Keratinocyte (primary cell): ENCODE results near the gene MRPL24. TPM values are rescaled to one million over a fixed set of nuclear protein-coding genes. Genes with fewer than 3 reads are reported as not detected.

ENCODE experiments used
- DNase-seq: peaks from one replicate; pipeline ENCODE4 v3.0.0-alpha.2; 2011; ENCODE audit warnings: low read depth, missing footprints, low spot score
- FAIRE-seq: peaks from 2 replicates; lab custom pipeline; 2011; peaks lifted over from hg19 to GRCh38; lab: Jason Lieb, UNC
- H2AFZ ChIP-seq: 2 replicates; pipeline ENCODE4 v1.6.0; 2012; ENCODE audit warnings: low read length, control low read depth, inconsistent platforms; ENCODE audit not compliant: control insufficient read depth
- H3K27ac ChIP-seq: 2 replicates; pipeline ENCODE4 v1.5.1; 2011; ENCODE audit warnings: low read length; ENCODE audit not compliant: control insufficient read depth, insufficient read depth
- H3K27me3 ChIP-seq: 3 replicates; pipeline ENCODE4 v1.6.0; 2011; ENCODE audit warnings: low read length; ENCODE audit not compliant: control insufficient read depth, insufficient read depth; ENCODE audit errors: extremely low read depth
- H3K36me3 ChIP-seq, 2 experiments: 2 replicates in 1 of 2; 3 replicates in 1 of 2; pipeline ENCODE4 v1.5.1; 2011; ENCODE audit warnings: low read length in 2 of 2, mild to moderate bottlenecking in 1 of 2; ENCODE audit not compliant: control insufficient read depth in 2 of 2, insufficient read depth in 2 of 2; ENCODE audit errors: extremely low read depth in 1 of 2
- H3K4me1 ChIP-seq: 3 replicates; pipeline ENCODE4 v1.5.1; 2011; ENCODE audit warnings: low read length; ENCODE audit not compliant: control insufficient read depth, insufficient read depth; ENCODE audit errors: extremely low read depth
- H3K4me2 ChIP-seq: 3 replicates; pipeline ENCODE4 v1.6.0; 2011; ENCODE audit warnings: low read depth, low read length; ENCODE audit not compliant: control insufficient read depth, insufficient read depth; ENCODE audit errors: extremely low read depth
- H3K4me3 ChIP-seq, 3 experiments: fragments of 200-600 bp in 1 of 3; sonication (generic) in 1 of 3; 2 replicates in 2 of 3; 3 replicates in 1 of 3; pipeline ENCODE4 v1.5.1; 2011 to 2016; ENCODE audit warnings: low read length in 3 of 3, mild to moderate bottlenecking in 3 of 3, control low read depth in 2 of 3, inconsistent platforms in 1 of 3, low read depth in 1 of 3, mixed read lengths in 1 of 3, mixed run types in 1 of 3, moderate library complexity in 1 of 3; ENCODE audit not compliant: control insufficient read depth in 2 of 3, insufficient read depth in 2 of 3; ENCODE audit errors: extremely low read depth in 1 of 3
- H3K79me2 ChIP-seq: 2 replicates; pipeline ENCODE4 v1.6.0; 2012; ENCODE audit warnings: low read length; ENCODE audit not compliant: control insufficient read depth, insufficient read depth
- H3K9ac ChIP-seq: 3 replicates; pipeline ENCODE4 v1.6.0; 2011; ENCODE audit warnings: low read length; ENCODE audit not compliant: control insufficient read depth, insufficient read depth; ENCODE audit errors: extremely low read depth
- H3K9me1 ChIP-seq: 3 replicates; pipeline ENCODE4 v1.6.0; 2011; ENCODE audit warnings: low read length; ENCODE audit not compliant: control insufficient read depth, insufficient read depth; ENCODE audit errors: extremely low read depth
- H3K9me3 ChIP-seq: 2 replicates; pipeline ENCODE4 v1.5.1; 2012; ENCODE audit warnings: low read depth, low read length; ENCODE audit not compliant: control insufficient read depth
- H4K20me1 ChIP-seq: 3 replicates; pipeline ENCODE4 v1.6.0; 2011; ENCODE audit warnings: low read length; ENCODE audit not compliant: control insufficient read depth, insufficient read depth; ENCODE audit errors: extremely low read depth
- CTCF ChIP-seq, 3 experiments: IDR thresholded peaks in 1 of 3; conservative IDR thresholded peaks in 1 of 3; optimal IDR thresholded peaks in 1 of 3; 2 replicates in 2 of 3; 3 replicates in 1 of 3; pipeline versions ENCODE3 to v1.5.1; 2011; ENCODE audit warnings: low read length in 3 of 3, mild to moderate bottlenecking in 3 of 3, moderate library complexity in 2 of 3, control low read depth in 1 of 3, inconsistent platforms in 1 of 3; ENCODE audit not compliant: insufficient read depth in 2 of 3; ENCODE audit errors: extremely low read depth in 1 of 3
- EZH2 ChIP-seq: IDR thresholded peaks from one replicate; pipeline ENCODE4 v1.6.1; 2012; ENCODE audit warnings: inconsistent platforms, mild to moderate bottlenecking, low read length, moderate library complexity
- dilution Hi-C: fragments of 300-500 bp; cut with MboI; formaldehyde crosslinking; loops from one replicate; pipeline ENCODE4 v1.7.0; 2020; ENCODE audit warnings: low sequenced_read_pairs; ENCODE audit not compliant: extremely low pct_ligation_motif_present
- polyA plus RNA-seq, 5 experiments: library from polyadenylated mRNA; depleted of rRNA in 3 of 5; stranded (reverse) in 3 of 5; stranded (forward) in 1 of 5; unstranded in 1 of 5; fragments of >200 nt; gene quantifications; 1 replicate in 1 of 5; 2 replicates in 3 of 5; 3 replicates in 1 of 5; pipeline versions ENCODE4 v1.2.1 to v1.2.3, GENCODE V29; 2011 to 2012; ENCODE audit warnings: missing spikeins in 2 of 5, low read depth in 1 of 5, low replicate concordance in 1 of 5

MRPL24 gene
- polyA plus RNA-seq, 1 donor (not counting 4 experiments of a cell fraction or from before 2014, with no cell fraction given), result 157 TPM

GRCh38 chr1:156750711-156751450 is 10.0 kb upstream of the MRPL24 start:
- H3K9ac ChIP-seq, result peak overlapping the region; percentile 100
- peaks cover 43% of the 10 kb centered on the region for H3K4me1 ChIP-seq
- H4K20me1 ChIP-seq, result no peaks in the 10 kb centered on the region
- peaks cover 65% of the 10 kb centered on the region for H3K79me2 ChIP-seq
- TF ChIP-seq CTCF (optimal IDR thresholded peaks at IDR 0.05 in 1 of 3, IDR thresholded peaks at IDR 0.05 in 1 of 3, conservative IDR thresholded peaks at IDR 0.05 in 1 of 3; ENCODE audit: extremely low read depth in 1 of 3, insufficient read depth in 2 of 3, low read length in 3 of 3) (no peak), EZH2 (no peak)
- no peaks in the 10 kb centered on the region for H3K27me3 ChIP-seq
- H3K9me3 ChIP-seq, result no peaks in the 10 kb centered on the region
- H3K27ac ChIP-seq, result peak overlapping the region; percentile 98
- H3K4me2 ChIP-seq, result peak overlapping the region; percentile 100
- H3K9me1 ChIP-seq, result no peaks in the 10 kb centered on the region
- dilution Hi-C loops, result no loop called here
- no peak for FAIRE-seq
- no peak overlapping the region for H2AFZ ChIP-seq
- peak overlapping the region; percentile 88 to 99 (median 97) for H3K4me3 ChIP-seq
- DNase-seq, result no peak
- H3K36me3 ChIP-seq, result peaks cover 3 to 17% of the 10 kb centered on the region in 2 experiments

- Histone ChIP-seq H3K9me3 (no peaks in the 10 kb centered on the region), H3K4me1 (peaks cover 46% of the 10 kb centered on the region), H4K20me1 (no peaks in the 10 kb centered on the region), H3K36me3 (peaks cover 8 to 21% of the 10 kb centered on the region in 2 experiments), H2AFZ (no peak overlapping the region), H3K4me3 (peak overlapping the region; percentile 88 to 99 (median 97)), H3K27me3 (no peaks in the 10 kb centered on the region), H3K4me2 (peak overlapping the region; percentile 100), H3K9ac (peak overlapping the region; percentile 100), H3K79me2 (peaks cover 71% of the 10 kb centered on the region), H3K9me1 (no peaks in the 10 kb centered on the region), H3K27ac (peak overlapping the region; percentile 98)
- DNase-seq (peak; percentile 81), FAIRE-seq (no peak)
- TF ChIP-seq CTCF (optimal IDR thresholded peaks at IDR 0.05 in 1 of 3, IDR thresholded peaks at IDR 0.05 in 1 of 3, conservative IDR thresholded peaks at IDR 0.05 in 1 of 3; ENCODE audit: extremely low read depth in 1 of 3, insufficient read depth in 2 of 3, low read length in 3 of 3) (no peak), EZH2 (no peak)
- dilution Hi-C loops, result no loop called here
Measured at GRCh38 chr1:156750191-156750672, 9.3 kb upstream of the MRPL24 start.
